Astrocyte (in vitro differentiated cells and primary cell): Measurements from ENCODE around the gene NDUFA13.

Source experiments
- EZH2 ChIP-seq: IDR thresholded peaks from 2 replicates; pipeline ENCODE4 v1.6.1; 2012; ENCODE audit warnings: mild to moderate bottlenecking, low read length, inconsistent platforms; ENCODE audit not compliant: insufficient read depth
- TF ChIP-seq, protein P1 (sequence below): IDR thresholded peaks from 2 replicates; pipeline ENCODE4 v1.5.1; 2011; ENCODE audit warnings: low read depth, mild to moderate bottlenecking, inconsistent platforms, low read length, moderate library complexity; ENCODE audit not compliant: insufficient read depth

DNA sequence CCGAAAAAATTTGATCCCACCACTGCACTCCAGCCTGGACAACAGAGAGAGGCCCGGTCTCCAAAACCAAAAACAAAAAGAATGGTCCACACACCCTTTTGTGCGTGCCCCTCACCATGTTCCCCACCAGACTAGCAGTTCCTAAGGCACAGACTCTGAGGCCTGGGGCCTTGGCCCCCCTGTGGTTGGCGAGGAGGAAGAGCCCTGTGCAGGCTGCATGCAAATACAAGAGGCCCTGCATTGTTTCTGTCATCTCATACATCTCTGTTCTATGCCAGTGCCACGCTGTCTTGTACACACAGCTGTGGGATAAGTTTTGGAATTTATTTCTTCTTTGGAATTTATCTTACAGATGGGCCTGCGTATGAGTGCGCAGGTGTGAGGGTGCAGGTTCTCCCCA, 8.0 kb downstream of the NDUFA13 start:
- TF ChIP-seq, protein P1, sequence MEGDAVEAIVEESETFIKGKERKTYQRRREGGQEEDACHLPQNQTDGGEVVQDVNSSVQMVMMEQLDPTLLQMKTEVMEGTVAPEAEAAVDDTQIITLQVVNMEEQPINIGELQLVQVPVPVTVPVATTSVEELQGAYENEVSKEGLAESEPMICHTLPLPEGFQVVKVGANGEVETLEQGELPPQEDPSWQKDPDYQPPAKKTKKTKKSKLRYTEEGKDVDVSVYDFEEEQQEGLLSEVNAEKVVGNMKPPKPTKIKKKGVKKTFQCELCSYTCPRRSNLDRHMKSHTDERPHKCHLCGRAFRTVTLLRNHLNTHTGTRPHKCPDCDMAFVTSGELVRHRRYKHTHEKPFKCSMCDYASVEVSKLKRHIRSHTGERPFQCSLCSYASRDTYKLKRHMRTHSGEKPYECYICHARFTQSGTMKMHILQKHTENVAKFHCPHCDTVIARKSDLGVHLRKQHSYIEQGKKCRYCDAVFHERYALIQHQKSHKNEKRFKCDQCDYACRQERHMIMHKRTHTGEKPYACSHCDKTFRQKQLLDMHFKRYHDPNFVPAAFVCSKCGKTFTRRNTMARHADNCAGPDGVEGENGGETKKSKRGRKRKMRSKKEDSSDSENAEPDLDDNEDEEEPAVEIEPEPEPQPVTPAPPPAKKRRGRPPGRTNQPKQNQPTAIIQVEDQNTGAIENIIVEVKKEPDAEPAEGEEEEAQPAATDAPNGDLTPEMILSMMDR, result no peak
- TF ChIP-seq EZH2, result no peak
